H1 (cell line): ENCODE data around the gene TSPAN4. TPM values are rescaled to one million over a fixed set of nuclear protein-coding genes. Genes with fewer than 3 reads are reported as not detected.

Experiments used
- CTCF ChIA-PET: fragments of 300-600 bp; sonication (Branson Sonifier 250); formaldehyde crosslinking; loops from one replicate; lab custom pipeline; 2021; ENCODE audit not compliant: partially characterized antibody; lab: Charles Lee
- POLR2A ChIA-PET: fragments of 300-600 bp; sonication (Branson Sonifier 250); formaldehyde crosslinking; loops from one replicate; lab custom pipeline; 2021; ENCODE audit warnings: inconsistent platforms; ENCODE audit not compliant: partially characterized antibody; lab: Charles Lee
- DNase-seq, 2 experiments: peaks; one replicate each; pipeline versions ENCODE4 v3.0.0 to v3.0.0-alpha.2; 2010 to 2022; ENCODE audit warnings: low spot score in 2 of 2, low read depth in 1 of 2, mixed read lengths in 1 of 2
- FAIRE-seq: peaks from 2 replicates; lab custom pipeline; 2011; peaks lifted over from hg19 to GRCh38; lab: Jason Lieb, UNC
- H2AFZ ChIP-seq: 2 replicates; pipeline ENCODE4 v1.8.1; 2012; ENCODE audit warnings: low read length, inconsistent platforms
- H2AK5ac ChIP-seq: 2 replicates; pipeline ENCODE4 v1.6.1; 2013; ENCODE audit warnings: low read depth, low read length
- H2BK120ac ChIP-seq: replicated peaks from 2 replicates; pipeline ENCODE3; 2013; ENCODE audit warnings: low read depth, low read length, inconsistent platforms
- H2BK12ac ChIP-seq: 2 replicates; pipeline ENCODE4 v1.6.1; 2013; ENCODE audit warnings: low read depth, low read length
- H2BK15ac ChIP-seq: 2 replicates; pipeline ENCODE4 v1.6.1; 2013; ENCODE audit warnings: low read length
- H2BK20ac ChIP-seq: 2 replicates; pipeline ENCODE4 v1.6.1; 2013; ENCODE audit warnings: low read length
- H2BK5ac ChIP-seq: 2 replicates; pipeline ENCODE4 v1.6.1; 2013; ENCODE audit warnings: low read depth, low read length
- H3K14ac ChIP-seq: 2 replicates; pipeline ENCODE4 v1.6.1; 2013; ENCODE audit warnings: inconsistent platforms; ENCODE audit not compliant: insufficient read length
- H3K18ac ChIP-seq: 2 replicates; pipeline ENCODE4 v1.6.1; 2013; ENCODE audit warnings: low read length; ENCODE audit errors: extremely low read depth
- H3K23ac ChIP-seq: 2 replicates; pipeline ENCODE4 v1.6.1; 2013; ENCODE audit warnings: inconsistent platforms; ENCODE audit not compliant: insufficient read length
- H3K23me2 ChIP-seq: 2 replicates; pipeline ENCODE4 v1.6.1; 2013; ENCODE audit warnings: low read depth, low read length
- H3K27ac ChIP-seq: 2 replicates; pipeline ENCODE4 v1.6.1; 2011; ENCODE audit warnings: low read depth, low read length, inconsistent platforms
- H3K27me3 ChIP-seq, 4 experiments: replicated peaks in 1 of 4; 1 replicate in 1 of 4; 2 replicates in 3 of 4; pipeline versions ENCODE4 v1.6.1 to v1.8.1; 2011 to 2013; ENCODE audit warnings: low read length in 3 of 4, mild to moderate bottlenecking in 3 of 4, inconsistent platforms in 2 of 4, mixed read lengths in 2 of 4, moderate library complexity in 1 of 4; ENCODE audit not compliant: control insufficient read depth in 3 of 4, insufficient read depth in 3 of 4; ENCODE audit errors: extremely low read depth in 1 of 4
- H3K36me3 ChIP-seq, 4 experiments: 2 replicates each; pipeline versions ENCODE4 v1.6.1 to v1.8.1; 2011 to 2013; ENCODE audit warnings: mild to moderate bottlenecking in 4 of 4, low read length in 3 of 4, moderate library complexity in 2 of 4, control low read depth in 1 of 4, inconsistent platforms in 1 of 4; ENCODE audit not compliant: insufficient read depth in 4 of 4, control insufficient read depth in 2 of 4
- H3K4ac ChIP-seq: replicated peaks from 2 replicates; pipeline ENCODE3; 2013; ENCODE audit warnings: low read length, low read depth, mixed read lengths, inconsistent platforms; ENCODE audit not compliant: insufficient read length
- H3K4me1 ChIP-seq, 4 experiments: replicated peaks in 1 of 4; 1 replicate in 1 of 4; 2 replicates in 3 of 4; pipeline versions ENCODE4 v1.6.1 to v1.8.1; 2011 to 2013; ENCODE audit warnings: low read length in 3 of 4, inconsistent platforms in 2 of 4, mixed read lengths in 1 of 4; ENCODE audit not compliant: insufficient read depth in 4 of 4, control insufficient read depth in 3 of 4
- H3K4me2 ChIP-seq, 2 experiments: 2 replicates each; pipeline versions ENCODE4 v1.6.1 to v1.8.1; 2011 to 2013; ENCODE audit warnings: low read depth in 2 of 2, low read length in 2 of 2, control low read depth in 1 of 2, inconsistent platforms in 1 of 2, mild to moderate bottlenecking in 1 of 2; ENCODE audit not compliant: insufficient read depth in 1 of 2
- H3K4me3 ChIP-seq, 4 experiments: fragments of 200-600, 300-600 bp in 1 of 4; sonication (generic), shearing (Covaris generic), sonication (Bioruptor Twin) in 1 of 4; 2 replicates each; pipeline versions ENCODE4 v1.5.1 to v1.8.1; 2011 to 2016; ENCODE audit warnings: low read length in 4 of 4, low read depth in 3 of 4, control low read depth in 2 of 4, inconsistent platforms in 2 of 4, mild to moderate bottlenecking in 2 of 4, mixed read lengths in 1 of 4, moderate library complexity in 1 of 4; ENCODE audit not compliant: insufficient read depth in 2 of 4; ENCODE audit errors: extremely low read depth in 1 of 4
- H3K56ac ChIP-seq: replicated peaks from 2 replicates; pipeline ENCODE3; 2013; ENCODE audit warnings: low read depth, mild to moderate bottlenecking, mixed read lengths, low read length, inconsistent platforms; ENCODE audit not compliant: insufficient read length
- H3K79me1 ChIP-seq: 2 replicates; pipeline ENCODE4 v1.6.1; 2013; ENCODE audit warnings: low read depth, low read length, control low read depth
- H3K79me2 ChIP-seq, 2 experiments: 2 replicates each; pipeline versions ENCODE4 v1.6.1 to v1.8.1; 2012 to 2013; ENCODE audit warnings: low read length in 2 of 2, mild to moderate bottlenecking in 2 of 2, inconsistent platforms in 1 of 2; ENCODE audit not compliant: insufficient read depth in 2 of 2, control insufficient read depth in 1 of 2
- H3K9ac ChIP-seq, 4 experiments: replicated peaks in 1 of 4; 1 replicate in 1 of 4; 2 replicates in 3 of 4; pipeline versions ENCODE4 v1.6.1 to v1.8.1; 2011 to 2013; ENCODE audit warnings: low read depth in 3 of 4, low read length in 3 of 4, control low read depth in 2 of 4, mild to moderate bottlenecking in 2 of 4, moderate library complexity in 2 of 4, inconsistent platforms in 1 of 4; ENCODE audit errors: extremely low read depth in 1 of 4
- H3K9me3 ChIP-seq, 2 experiments: 2 replicates each; pipeline versions ENCODE4 v1.6.1 to v1.8.1; 2012 to 2013; ENCODE audit warnings: mild to moderate bottlenecking in 2 of 2, moderate library complexity in 2 of 2, control low read depth in 1 of 2, inconsistent platforms in 1 of 2, low read depth in 1 of 2, low read length in 1 of 2, mixed read lengths in 1 of 2; ENCODE audit not compliant: insufficient read depth in 2 of 2
- H4K20me1 ChIP-seq, 2 experiments: replicated peaks in 1 of 2; 2 replicates each; pipeline versions ENCODE3 to v1.8.1; 2011 to 2013; ENCODE audit warnings: inconsistent platforms in 2 of 2, low read length in 2 of 2, mild to moderate bottlenecking in 1 of 2; ENCODE audit not compliant: insufficient read depth in 2 of 2, control insufficient read depth in 1 of 2
- H4K5ac ChIP-seq: 2 replicates; pipeline ENCODE4 v1.6.1; 2013; ENCODE audit warnings: low read length, low read depth, mixed read lengths, inconsistent platforms; ENCODE audit not compliant: insufficient read length
- H4K8ac ChIP-seq: 2 replicates; pipeline ENCODE4 v1.8.0; 2013; ENCODE audit warnings: mild to moderate bottlenecking, moderate library complexity, low read length, inconsistent platforms; ENCODE audit not compliant: insufficient read depth; ENCODE audit errors: extremely low read depth
- H4K91ac ChIP-seq: replicated peaks from 2 replicates; pipeline ENCODE3; 2013; ENCODE audit warnings: low read length, mixed read lengths, inconsistent platforms; ENCODE audit not compliant: insufficient read length
- CREB1 ChIP-seq: IDR thresholded peaks from 2 replicates; pipeline ENCODE4 v1.6.1; 2012; ENCODE audit warnings: inconsistent platforms
- JUN ChIP-seq: IDR thresholded peaks from 2 replicates; pipeline ENCODE4 v1.6.1; 2011; ENCODE audit warnings: low read depth, mild to moderate bottlenecking, improper control_type of control experiment, low read length
- SIX5 ChIP-seq: IDR thresholded peaks from 2 replicates; pipeline ENCODE4 v1.6.1; 2011; ENCODE audit warnings: mild to moderate bottlenecking, low read depth, low read length
- TCF12 ChIP-seq: IDR thresholded peaks from 2 replicates; pipeline ENCODE4 v1.6.1; 2011; ENCODE audit warnings: low read depth, mild to moderate bottlenecking, low read length
- TEAD4 ChIP-seq: IDR thresholded peaks from 2 replicates; pipeline ENCODE4 v1.6.1; 2012; ENCODE audit warnings: low read depth, low read length, inconsistent platforms, mixed read lengths
- whole genome bisulfite sequencing, 2 experiments: shearing (Covaris generic) in 1 of 2; methylation state at CpG; one replicate each; pipeline versions ENCODE4 v1.1.6 to v1.1.7; 2013 to 2015; ENCODE audit warnings: low lambda C conversion rate in 2 of 2, mixed read lengths in 2 of 2, inconsistent platforms in 1 of 2, low coverage in 1 of 2, missing lambda C conversion rate in 1 of 2; ENCODE audit not compliant: insufficient replicate concordance in 2 of 2, insufficient coverage in 1 of 2, insufficient read length in 1 of 2; ENCODE audit errors: extremely low coverage in 1 of 2, missing lambda C conversion rate in 1 of 2; 5-methylcytosine and 5-hydroxymethylcytosine counted together
- polyA plus RNA-seq, 7 experiments: library from polyadenylated mRNA; depleted of rRNA in 3 of 7; stranded (reverse) in 5 of 7; unstranded in 2 of 7; fragments of >200 nt in 5 of 7; fragments of 200-250 nt in 2 of 7; gene quantifications; 1 replicate in 5 of 7; 2 replicates in 1 of 7; 4 replicates in 1 of 7; pipeline versions ENCODE4 v1.2.1 to v1.2.3, GENCODE V29; 2011 to 2013; ENCODE audit warnings: missing spikeins in 2 of 7, mixed read lengths in 2 of 7
- total RNA-seq: library from RNA; stranded (reverse); fragmentation: NEBNext Ultra II Directional; extraction: Animal tissue kit (Norgen Biotek cat#: 25700); gene quantifications from 2 replicates; pipeline ENCODE4 v1.2.1, GENCODE V29; 2021

The TSPAN4 gene
- total and polyA plus RNA-seq, 2 of the 8 experiments (the other 6 are each of a cell fraction or from before 2014, with no cell fraction given): 74.1 to 145 TPM

DNA sequence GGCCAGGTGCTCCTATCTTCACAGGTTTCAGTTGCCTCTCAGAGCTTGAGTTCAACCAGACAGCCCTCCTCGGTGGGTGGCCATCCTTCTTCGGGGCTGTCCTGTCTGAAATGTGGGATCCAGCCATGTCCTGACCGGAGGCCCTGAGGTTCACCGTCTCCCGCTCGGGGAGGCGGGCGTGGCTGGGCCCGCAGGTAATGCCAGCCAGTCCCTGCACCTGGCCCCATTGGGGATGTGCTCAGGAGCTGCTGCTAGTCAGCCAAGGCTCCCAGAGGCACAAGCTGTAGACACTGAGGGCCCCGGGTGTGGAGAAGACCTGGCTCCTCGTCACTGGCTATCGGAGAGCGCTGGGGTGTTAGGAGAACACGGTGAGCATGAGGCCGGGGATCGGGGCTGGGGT lies 32.6 kb downstream of the TSPAN4 start:
- TF ChIP-seq TCF12 (no peak), TEAD4 (no peak), CREB1 (no peak), SIX5 (no peak), JUN (no peak)

More for the DNA sequence above, 32.6 kb downstream of the TSPAN4 start:
- no peak for FAIRE-seq
- no peak overlapping the region for H3K4me2 ChIP-seq
- no peaks in the 10 kb centered on the region for H3K79me2 ChIP-seq
- H3K27me3 ChIP-seq: no peaks in the 10 kb centered on the region
- peaks cover 0 to 2% (median under 1%) of the 10 kb centered on the region in 4 experiments; a peak in 4 of 7 replicates for H3K4me1 ChIP-seq
- no peak overlapping the region for H3K56ac ChIP-seq
- POLR2A ChIA-PET: interaction anchor here (1.1 to 2.8 kb wide), 5 partner anchors 9 to 15 kb away, joined by 3 to 10 read pairs (median 5); no protein-coding TSS in a partner anchor
- H3K23me2 ChIP-seq: no peaks in the 10 kb centered on the region
- peaks cover 10 to 26% of the 10 kb centered on the region in 2 experiments for H4K20me1 ChIP-seq
- H4K8ac ChIP-seq: no peak overlapping the region; the same call in 1 of the 2 replicates
- no peak overlapping the region for H2BK15ac ChIP-seq
- no peak overlapping the region for H2BK120ac ChIP-seq
- H4K5ac ChIP-seq: no peak overlapping the region
- DNase-seq: no peak
- H3K14ac ChIP-seq: no peak overlapping the region
- no peak overlapping the region for H3K23ac ChIP-seq
- CTCF ChIA-PET: interaction anchor here (2.5 to 2.8 kb wide), 2 partner anchors 14 to 27 kb away, joined by 8 to 11 read pairs; no protein-coding TSS in a partner anchor
- no peak overlapping the region for H2BK20ac ChIP-seq
- H2AFZ ChIP-seq: no peak overlapping the region
- H3K27ac ChIP-seq: no peak overlapping the region
- H2AK5ac ChIP-seq: no peak overlapping the region
- 98% methylated on average over 9 of the region's 16 CpGs; no CpG with 5 or more reads in 1 of the 2 experiments for WGBS, 2 experiments
- no peak overlapping the region for H3K9ac ChIP-seq
- no peak overlapping the region for H3K18ac ChIP-seq
- no peaks in the 10 kb centered on the region for H3K79me1 ChIP-seq
- H3K4ac ChIP-seq: no peak overlapping the region
- H3K4me3 ChIP-seq: no peak overlapping the region
- H4K91ac ChIP-seq: no peak overlapping the region
- no peaks in the 10 kb centered on the region for H3K9me3 ChIP-seq
- H2BK12ac ChIP-seq: no peak overlapping the region
- H3K36me3 ChIP-seq: peaks cover 0 to 9% (median 0%) of the 10 kb centered on the region in 4 experiments; a peak in 3 of 8 replicates
- H2BK5ac ChIP-seq: no peak overlapping the region
